Left cardiac atrium (tissue), 2 donors: ENCODE data around the gene TAF11L11. TPM values are rescaled to one million over a fixed set of nuclear protein-coding genes. Genes with fewer than 3 reads are reported as not detected.

Experiments
- total RNA-seq, 2 donors: library from RNA; stranded (reverse); fragmentation: NEBNext Ultra II Directional; extraction: Animal tissue kit (Norgen Biotek cat#: 25700); gene quantifications; one replicate each; pipeline ENCODE4 v1.2.1, GENCODE V29; 2021
- donor health status: DM: no; HTN: yes; CAD: no; lungs with severe emphysema.
- donor health status: DM: yes; HTN: yes; CAD: no.

TAF11L11 gene
- total RNA-seq, 2 donors from 2014 or later, result not detected

Other genes starting within 250 kb of the TAF11L11 start
- gene TAF11L2, start 106.0 kb upstream of the TAF11L11 start, total RNA-seq, result not detected
- gene TAF11L3, start 85.8 kb upstream of the TAF11L11 start, total RNA-seq, result not detected
- gene TAF11L4, start 82.4 kb upstream of the TAF11L11 start, total RNA-seq, result not detected
- gene TAF11L5, start 78.9 kb upstream of the TAF11L11 start, total RNA-seq, result not detected
- gene TAF11L6, start 75.5 kb upstream of the TAF11L11 start, total RNA-seq, result not detected
- not detected for gene TAF11L7, start 18.4 kb upstream of the TAF11L11 start, total RNA-seq
- gene TAF11L8, start 13.2 kb upstream of the TAF11L11 start, total RNA-seq, result not detected
- gene TAF11L9, start 9.8 kb upstream of the TAF11L11 start, total RNA-seq, result not detected
- not detected for gene TAF11L10, start 6.4 kb upstream of the TAF11L11 start, total RNA-seq
- gene TAF11L12, start 6.2 kb downstream of the TAF11L11 start, total RNA-seq, result not detected
- gene TAF11L13, start 27.9 kb downstream of the TAF11L11 start, total RNA-seq, result not detected
- not detected for gene TAF11L14, start 30.3 kb downstream of the TAF11L11 start, total RNA-seq